Mesodermal cell (in vitro differentiated cells): ENCODE data around the gene CYBA.
A peak's percentile ranks its signal among the peaks of the same experiment; 100 is the strongest.
"Not testable (repeated sequence)": the region's sequence is repeated elsewhere in the genome, so short reads cannot be mapped to it uniquely, and the experiment has no call there.

Experiments used
- H3K27ac ChIP-seq: 2 replicates; pipeline ENCODE4 v1.7.0; 2013; ENCODE audit warnings: mild to moderate bottlenecking, low read depth, low read length, moderate library complexity; ENCODE audit not compliant: severe bottlenecking
- H3K36me3 ChIP-seq: 2 replicates; pipeline ENCODE4 v1.7.1; 2013; ENCODE audit warnings: mild to moderate bottlenecking, low read length, moderate library complexity; ENCODE audit not compliant: control insufficient read depth, insufficient read depth
- H3K4me1 ChIP-seq: one replicate; pipeline ENCODE4 v1.7.1; 2013; ENCODE audit warnings: mild to moderate bottlenecking, low read length; ENCODE audit not compliant: insufficient read depth, control insufficient read depth, poor library complexity, severe bottlenecking
- H3K4me3 ChIP-seq: 2 replicates; pipeline ENCODE4 v1.7.0; 2013; ENCODE audit warnings: low read length, control low read depth, mild to moderate bottlenecking; ENCODE audit not compliant: insufficient read depth, poor library complexity, severe bottlenecking; ENCODE audit errors: extremely low read depth
- H3K9me3 ChIP-seq: 2 replicates; pipeline ENCODE4 v1.7.1; 2013; ENCODE audit warnings: mild to moderate bottlenecking, low read length, moderate library complexity; ENCODE audit not compliant: control insufficient read depth
- WGBS, 2 experiments: methylation state at CpG; one replicate each; pipeline ENCODE4 v1.1.5; 2013; ENCODE audit warnings: missing lambda C conversion rate in 2 of 2; ENCODE audit not compliant: insufficient coverage in 2 of 2; 5-methylcytosine and 5-hydroxymethylcytosine counted together

CYBA gene

DNA sequence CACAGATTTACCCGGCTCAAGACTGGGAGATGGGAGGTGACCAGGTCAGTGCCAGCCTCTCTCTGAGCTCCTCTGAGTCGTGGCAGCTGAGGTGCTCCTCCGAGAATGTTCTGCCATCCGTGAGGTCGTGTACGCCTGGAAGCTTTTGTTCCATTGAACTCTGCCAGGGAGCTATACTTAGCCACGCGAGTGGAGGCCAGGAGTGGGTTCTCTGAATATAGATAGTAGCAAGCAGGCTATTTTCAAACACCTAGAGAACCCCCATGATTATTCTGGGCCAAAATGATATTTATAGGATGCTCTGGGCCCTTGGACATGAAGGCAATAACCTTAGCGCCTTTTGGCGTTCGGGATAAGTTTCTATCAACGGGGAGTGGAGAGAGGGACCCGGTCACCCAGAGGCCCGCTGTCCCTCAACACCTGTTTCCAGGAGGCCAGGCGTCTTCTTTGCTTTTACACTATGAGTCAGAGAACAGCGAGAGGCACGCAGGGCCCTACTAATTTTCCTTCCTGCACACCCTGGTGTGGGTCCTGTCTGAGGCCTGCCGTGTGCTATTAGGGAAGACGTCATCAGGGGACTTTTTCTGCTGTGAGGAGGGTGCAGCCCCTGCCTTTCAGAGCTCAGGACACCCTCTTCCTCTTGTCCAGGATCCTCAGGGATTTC is 23.0 kb upstream of the CYBA start:
- no peak overlapping the region for H3K27ac ChIP-seq
- no peaks in the 10 kb centered on the region for H3K9me3 ChIP-seq
- no peak overlapping the region for H3K4me3 ChIP-seq
- H3K4me1 ChIP-seq = peaks cover 4% of the 10 kb centered on the region
- WGBS, 2 experiments = 96 to 97% methylated on average over 14 to 18 of the region's 19 CpGs
- peaks cover 34% of the 10 kb centered on the region for H3K36me3 ChIP-seq

DNA sequence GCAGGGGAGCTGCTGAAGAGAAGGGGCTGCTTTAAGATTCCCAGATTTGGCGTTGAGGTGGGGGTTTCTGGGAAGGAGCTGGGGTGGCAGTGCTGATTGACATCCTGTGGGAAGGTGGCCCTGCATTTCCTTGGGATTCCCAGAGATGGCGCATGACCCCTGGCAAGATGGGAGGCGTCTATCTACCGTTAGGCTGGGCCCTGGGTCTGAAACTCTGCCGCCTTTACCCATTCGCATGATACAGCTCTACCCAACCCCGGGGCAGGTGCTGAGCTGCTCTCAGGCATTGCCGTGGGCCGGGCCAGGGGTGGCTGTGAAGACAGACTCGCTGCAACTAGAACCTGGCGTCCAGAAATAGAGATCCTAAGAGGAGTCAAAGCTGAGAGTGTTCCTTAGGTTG is 21.9 kb upstream of the CYBA start:
- Histone ChIP-seq H3K9me3 (no peaks in the 10 kb centered on the region), H3K36me3 (peaks cover 40% of the 10 kb centered on the region), H3K4me1 (peaks cover 4% of the 10 kb centered on the region), H3K4me3 (no peak overlapping the region), H3K27ac (no peak overlapping the region)
- WGBS, 2 experiments = 39 to 48% methylated on average over 9 to 10 of the region's 11 CpGs

DNA sequence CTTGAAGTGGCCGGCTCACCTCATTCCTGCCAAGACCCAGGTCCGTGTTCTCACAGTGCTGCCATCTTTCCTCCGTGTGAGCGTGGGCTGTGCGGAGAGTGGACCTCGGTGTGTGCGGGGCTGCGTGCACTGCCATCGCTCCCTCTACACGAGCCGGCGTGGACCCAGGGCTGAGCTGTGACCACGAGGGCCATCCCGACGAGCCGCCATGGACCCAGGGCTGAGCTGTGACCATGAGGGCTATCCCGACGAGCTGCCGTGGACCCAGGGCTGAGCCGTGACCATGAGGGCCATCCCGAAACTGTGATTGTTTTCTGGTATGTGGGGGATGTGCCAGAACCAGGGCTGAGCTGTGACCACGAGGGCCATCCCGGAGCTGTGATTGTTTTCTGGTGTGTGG is 21.0 kb upstream of the CYBA start:
- no peak overlapping the region for H3K27ac ChIP-seq
- peaks cover 40% of the 10 kb centered on the region for H3K36me3 ChIP-seq
- no peaks in the 10 kb centered on the region for H3K9me3 ChIP-seq
- peaks cover 4% of the 10 kb centered on the region for H3K4me1 ChIP-seq
- 92 to 96% methylated on average over 18 to 23 of the region's 23 CpGs for WGBS, 2 experiments
- no peak overlapping the region for H3K4me3 ChIP-seq

DNA sequence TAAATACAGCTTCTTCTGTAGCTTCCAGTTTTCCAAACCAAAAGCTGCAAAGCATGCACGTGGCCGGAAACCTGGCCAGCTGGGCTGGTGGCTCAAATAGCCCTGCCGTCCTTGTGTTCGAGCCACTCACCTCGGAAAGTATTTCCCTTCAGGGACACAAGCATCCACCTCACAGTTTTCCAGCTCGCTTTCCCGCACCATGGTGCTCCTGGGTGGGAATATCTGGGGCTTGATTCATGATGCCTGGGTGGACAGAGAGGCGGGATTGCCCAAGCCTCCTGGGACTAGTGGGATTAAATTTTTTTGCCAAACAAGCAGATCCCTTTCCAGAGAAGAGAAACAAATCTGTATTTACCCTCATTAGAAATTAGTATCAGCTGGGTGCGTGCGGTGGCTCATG is 19.1 kb upstream of the CYBA start:
- WGBS, 2 experiments = 95 to 98% methylated on average over 5 to 8 of the region's 10 CpGs
- Histone ChIP-seq H3K4me3 (no peak overlapping the region), H3K9me3 (no peaks in the 10 kb centered on the region), H3K27ac (no peak overlapping the region), H3K4me1 (peaks cover 4% of the 10 kb centered on the region), H3K36me3 (peaks cover 41% of the 10 kb centered on the region)

DNA sequence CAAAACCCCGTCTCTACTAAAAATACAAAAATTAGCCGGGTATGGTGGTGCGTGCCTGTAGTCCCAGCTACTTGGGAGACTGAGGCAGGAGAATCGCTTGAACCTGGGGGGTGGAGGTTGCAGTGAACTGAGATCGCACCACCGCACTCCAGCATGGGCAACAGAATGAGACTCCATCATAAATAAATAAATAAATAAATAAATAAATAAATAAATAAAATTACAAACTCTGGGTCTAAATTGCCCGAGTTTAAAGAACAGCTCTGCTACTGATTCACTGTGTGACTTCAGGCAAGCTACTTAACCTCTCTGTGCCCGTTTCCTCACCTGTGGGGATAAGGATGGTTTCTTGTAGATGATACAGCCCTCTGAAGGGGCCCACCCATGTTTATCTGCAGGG is 18.6 kb upstream of the CYBA start:
- WGBS, 2 experiments = 100% methylated on average over 1 of the region's 8 CpGs
- H3K36me3 ChIP-seq = peaks cover 43% of the 10 kb centered on the region
- not testable (repeated sequence) for H3K4me3 ChIP-seq, H3K27ac ChIP-seq, H3K9me3 ChIP-seq, H3K4me1 ChIP-seq

DNA sequence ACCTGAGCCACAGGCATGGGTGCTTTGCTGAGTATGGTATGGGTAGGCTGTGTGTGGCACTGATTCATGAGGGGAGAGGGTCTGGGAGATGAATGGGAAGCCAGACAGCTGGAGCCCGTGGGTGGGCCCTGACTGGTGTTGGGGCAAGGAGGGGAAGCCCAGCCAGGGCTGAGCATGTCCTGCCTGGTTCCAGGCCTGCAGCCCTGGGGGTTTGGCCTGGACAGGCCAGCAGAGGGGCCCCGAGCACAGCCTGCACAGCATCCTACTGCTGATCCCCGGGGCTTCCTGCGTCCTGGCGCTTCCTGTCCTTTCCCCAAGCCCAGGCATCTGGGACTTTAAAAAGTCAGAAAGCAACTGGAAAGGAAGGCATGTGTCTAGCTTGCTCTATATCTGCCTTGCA is 16.6 kb upstream of the CYBA start:
- 65 to 81% methylated on average over 4 to 5 of the region's 5 CpGs for WGBS, 2 experiments
- Histone ChIP-seq H3K9me3 (no peaks in the 10 kb centered on the region), H3K4me3 (no peak overlapping the region), H3K4me1 (peaks cover 2% of the 10 kb centered on the region), H3K27ac (no peak overlapping the region), H3K36me3 (peaks cover 35% of the 10 kb centered on the region)

DNA sequence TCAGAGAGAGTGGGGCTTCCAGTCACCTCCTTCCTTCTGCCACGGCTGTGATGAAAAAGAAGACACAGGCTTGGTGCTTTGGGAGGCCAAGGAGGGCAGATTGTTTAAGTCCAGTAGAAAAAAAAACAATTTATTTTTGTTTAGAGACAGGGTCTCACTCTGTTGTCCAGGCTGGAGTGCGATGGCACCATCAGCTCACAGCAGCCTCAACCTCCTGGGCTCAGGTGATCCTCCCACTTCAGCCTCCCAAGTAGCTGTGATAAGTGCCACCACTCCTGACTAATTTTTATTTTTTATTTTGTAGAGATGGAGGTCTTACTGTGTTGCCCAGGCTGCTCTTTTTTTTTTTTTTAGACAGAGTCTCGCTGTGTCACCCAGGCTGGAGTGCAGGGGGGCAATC is 14.7 kb upstream of the CYBA start:
- no peak overlapping the region for H3K27ac ChIP-seq
- no peak overlapping the region for H3K4me3 ChIP-seq
- WGBS, 2 experiments = 100% methylated on average over 1 to 2 of the region's 3 CpGs
- no peaks in the 10 kb centered on the region for H3K9me3 ChIP-seq
- peaks cover 31% of the 10 kb centered on the region for H3K36me3 ChIP-seq
- no peaks in the 10 kb centered on the region for H3K4me1 ChIP-seq

DNA sequence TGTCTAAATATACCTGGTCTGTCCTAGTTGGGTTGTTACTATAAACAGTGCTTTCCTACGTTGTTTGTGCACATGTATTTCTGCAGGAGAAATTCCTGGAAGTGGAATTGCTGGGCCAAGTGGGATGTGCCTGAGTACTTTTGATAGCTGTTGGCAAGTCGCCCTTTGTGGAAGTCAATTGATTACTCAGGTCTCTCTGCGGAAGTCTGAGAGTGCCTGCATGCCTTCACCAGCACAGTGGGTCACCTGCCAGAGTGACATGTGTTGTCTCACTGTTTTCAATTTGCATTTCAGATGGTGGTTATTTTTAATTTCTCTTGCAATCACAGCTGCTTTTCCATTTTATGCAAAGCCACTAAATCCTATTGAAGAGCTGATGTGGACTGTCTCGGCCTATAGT is 14.3 kb upstream of the CYBA start:
- no peak overlapping the region for H3K27ac ChIP-seq
- peaks cover 3% of the 10 kb centered on the region for H3K4me1 ChIP-seq
- H3K9me3 ChIP-seq = no peaks in the 10 kb centered on the region
- H3K4me3 ChIP-seq = no peak overlapping the region
- WGBS, 2 experiments = 96 to 100% methylated on average over 3 to 4 of the region's 4 CpGs
- peaks cover 34% of the 10 kb centered on the region for H3K36me3 ChIP-seq

DNA sequence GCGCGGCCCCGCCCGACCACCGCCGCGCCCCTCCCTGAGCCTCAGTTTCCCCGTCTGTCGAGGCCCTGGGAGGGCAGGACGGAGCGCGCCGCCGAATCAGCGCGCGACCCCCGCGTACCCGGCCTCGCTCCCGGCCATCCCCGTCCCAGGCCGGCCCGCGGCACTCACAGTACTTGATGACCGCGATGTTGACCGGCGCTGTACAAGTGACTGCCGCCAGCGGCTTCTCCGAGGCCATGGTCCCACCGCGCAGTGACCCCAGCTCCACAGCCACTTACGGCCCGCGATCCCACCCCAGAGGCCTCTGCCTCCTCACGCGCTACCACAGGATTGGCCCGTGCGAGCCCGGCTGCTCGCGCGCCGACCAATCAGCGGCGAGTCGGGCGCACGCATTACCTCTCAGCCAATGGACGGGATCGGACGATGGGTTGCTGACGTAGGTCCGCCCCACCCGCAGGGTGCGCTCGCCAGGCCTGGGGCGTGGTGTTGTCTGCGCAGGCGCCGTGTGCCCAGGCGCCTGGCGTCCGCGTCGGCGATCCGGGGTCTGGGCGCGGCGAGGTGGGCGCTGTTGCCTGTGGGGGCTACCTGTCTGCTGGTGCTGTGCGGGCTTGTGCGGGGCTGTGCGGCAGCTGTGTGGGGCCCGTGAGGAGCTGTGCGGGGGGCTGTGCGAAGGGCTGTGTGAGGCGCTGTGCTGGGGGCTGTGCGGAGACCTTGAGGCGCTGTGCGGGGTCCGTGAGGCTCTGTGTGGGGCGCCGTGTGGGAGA is 12.2 kb upstream of the CYBA start, which contains the start of gene MVD:
TSS of gene MVD (minus strand) at position 249 of the 764 bp plus-strand sequence. CDS start at position 238, 11 bp downstream.
- peak within 1 kb of the TSS; percentile 71 for H3K27ac ChIP-seq
- H3K36me3 ChIP-seq = peaks cover 45% of the 10 kb centered on the region

DNA sequence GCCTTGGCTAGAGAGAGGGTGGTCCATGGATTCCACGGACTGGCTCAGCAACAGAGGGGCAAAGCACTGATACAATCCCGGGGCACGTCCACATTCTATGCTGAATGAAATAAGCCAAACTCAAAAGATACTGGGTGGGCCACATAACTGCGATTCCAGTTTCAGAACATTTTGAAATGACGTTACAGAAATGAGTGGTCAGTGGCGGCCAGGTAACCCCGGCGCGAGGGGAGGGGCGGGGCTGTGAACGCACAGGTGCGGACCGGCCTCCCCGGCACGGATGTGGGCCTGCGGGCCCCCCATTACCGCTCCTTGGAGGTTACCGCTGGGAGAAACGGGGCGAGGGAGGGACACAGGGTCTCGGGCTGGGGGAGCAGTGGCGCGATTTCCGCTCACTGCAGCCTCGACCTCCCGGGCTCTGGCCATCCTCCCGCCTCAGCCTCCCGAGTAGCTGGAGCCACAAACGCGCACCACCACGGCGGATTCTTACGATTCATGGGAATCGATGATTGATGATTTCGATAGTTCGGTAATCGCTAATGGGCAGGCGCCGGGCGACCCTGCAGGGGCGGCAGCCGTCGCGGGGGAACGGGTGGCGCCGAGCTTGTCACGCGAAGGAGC is 11.5 kb upstream of the CYBA start:
- Histone ChIP-seq H3K9me3 (no peaks in the 10 kb centered on the region), H3K4me3 (peak overlapping the region; percentile 98), H3K27ac (peak overlapping the region; percentile 71), H3K4me1 (peaks cover 13% of the 10 kb centered on the region), H3K36me3 (peaks cover 52% of the 10 kb centered on the region)
- WGBS, 2 experiments = 1 to 2% methylated on average over 38 to 40 of the region's 49 CpGs

More for the DNA sequence above, 12.2 kb upstream of the CYBA start, which contains the start of gene MVD:
- H3K4me1 ChIP-seq = peaks cover 13% of the 10 kb centered on the region
- H3K4me3 ChIP-seq = peak within 1 kb of the TSS; percentile 98
- H3K9me3 ChIP-seq = no peaks in the 10 kb centered on the region
- WGBS, 2 experiments = 0% methylated on average over 77 to 79 of the region's 88 CpGs
